Keratinocyte (primary cell): ENCODE measurements around the gene HOXD4.

Experiments
- CTCF ChIP-seq, 3 experiments: IDR thresholded peaks in 1 of 3; conservative IDR thresholded peaks in 1 of 3; optimal IDR thresholded peaks in 1 of 3; 2 replicates in 2 of 3; 3 replicates in 1 of 3; pipeline versions ENCODE3 to v1.5.1; 2011; ENCODE audit warnings: low read length in 3 of 3, mild to moderate bottlenecking in 3 of 3, moderate library complexity in 2 of 3, control low read depth in 1 of 3, inconsistent platforms in 1 of 3; ENCODE audit not compliant: insufficient read depth in 2 of 3; ENCODE audit errors: extremely low read depth in 1 of 3
- EZH2 ChIP-seq: IDR thresholded peaks from one replicate; pipeline ENCODE4 v1.6.1; 2012; ENCODE audit warnings: inconsistent platforms, mild to moderate bottlenecking, low read length, moderate library complexity

GRCh38 chr2:176104316-176105077 is 46.9 kb upstream of the HOXD4 start:
- TF ChIP-seq CTCF (optimal IDR thresholded peaks at IDR 0.05 in 1 of 3, IDR thresholded peaks at IDR 0.05 in 1 of 3, conservative IDR thresholded peaks at IDR 0.05 in 1 of 3; ENCODE audit: extremely low read depth in 1 of 3, insufficient read depth in 2 of 3, low read length in 3 of 3) (no peak), EZH2 (peak; percentile 38)
